Activated CD4-positive, CD25-positive, alpha-beta regulatory T cell treated with anti-CD3 and anti-CD28 coated beads, Interleukin-2, amount 50 U/mL, for 72 hours (primary cell): ENCODE data around the gene RSBN1L.
A peak's percentile ranks its signal among the peaks of the same experiment; 100 is the strongest.
"Not testable (repeated sequence)": the region's sequence is repeated elsewhere in the genome, so short reads cannot be mapped to it uniquely, and the experiment has no call there.

ENCODE experiments used
- DNase-seq: peaks from one replicate; pipeline ENCODE4 v3.0.0; 2021

The RSBN1L gene

GRCh38 chr7:77778535-77778934 lies 82.3 kb downstream of the RSBN1L start:
- DNase-seq = no peak

GRCh38 chr7:77782383-77782782 lies 86.1 kb downstream of the RSBN1L start:
- no peak for DNase-seq

DNA sequence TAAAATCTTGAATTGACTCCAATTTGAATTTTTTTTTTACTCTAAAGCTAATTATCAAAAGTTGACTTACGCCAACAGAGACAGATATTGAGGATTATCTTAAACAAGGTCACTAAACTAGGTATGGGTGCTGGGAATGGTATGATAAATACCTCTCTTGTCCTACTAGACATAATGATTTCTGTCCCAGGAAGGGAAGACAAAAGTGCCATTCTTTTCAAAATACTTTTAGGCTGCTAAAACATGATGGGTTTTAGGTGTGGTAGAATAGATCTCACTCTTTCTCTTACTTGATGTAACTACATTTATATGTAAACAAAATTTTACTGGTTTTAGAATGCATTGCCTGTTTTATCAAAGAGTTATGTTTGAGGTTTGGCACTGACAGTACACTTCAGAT lies 86.9 kb downstream of the RSBN1L start:
- no peak for DNase-seq

DNA sequence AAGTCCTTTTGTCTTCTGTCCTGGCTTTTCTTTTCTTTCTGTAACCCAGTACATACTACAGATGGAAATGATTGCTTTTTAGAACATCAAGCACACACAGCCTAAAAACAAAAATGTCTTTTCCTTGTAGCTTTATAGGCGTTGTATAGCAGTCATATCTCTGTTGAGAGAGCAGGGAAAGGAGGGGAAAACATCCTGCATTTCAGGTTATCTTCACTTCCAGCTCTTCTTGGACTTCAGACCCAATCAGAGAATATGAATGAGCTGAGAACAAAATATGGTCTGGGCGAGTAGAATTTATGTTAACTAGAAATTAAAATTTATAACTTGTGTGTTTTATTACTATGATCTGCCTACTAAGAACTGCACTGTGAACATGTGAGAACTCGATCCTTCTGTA lies 87.3 kb downstream of the RSBN1L start:
- no peak for DNase-seq

GRCh38 chr7:77784426-77784825 lies 88.2 kb downstream of the RSBN1L start:
- DNase-seq = not testable (repeated sequence)

DNA sequence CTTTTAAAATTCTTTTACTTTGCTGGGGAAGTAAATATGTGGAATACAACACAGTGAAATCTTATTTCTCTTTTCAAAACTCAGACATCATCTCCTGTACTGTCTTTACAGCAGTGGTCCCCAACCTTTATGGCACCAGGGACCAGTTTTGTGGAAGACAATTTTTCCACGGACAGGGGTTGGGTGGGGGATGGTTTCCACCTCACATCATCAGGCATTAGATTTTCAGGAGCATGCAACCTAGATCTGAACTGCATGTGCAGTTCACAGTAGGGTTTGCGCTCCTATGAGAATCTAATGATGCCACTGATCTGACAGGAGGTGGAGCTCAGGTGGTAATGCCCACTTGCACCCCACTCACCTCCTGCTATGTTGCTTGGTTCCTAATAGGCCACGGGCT lies 89.8 kb downstream of the RSBN1L start:
- DNase-seq = no peak

GRCh38 chr7:77786741-77787140 lies 90.5 kb downstream of the RSBN1L start:
- DNase-seq = no peak

GRCh38 chr7:77788327-77788902 lies 92.2 kb downstream of the RSBN1L start:
- DNase-seq = no peak

- no peak for DNase-seq
These were observed 95.1 kb downstream of the RSBN1L start for GRCh38 chr7:77791336-77791735.

DNA sequence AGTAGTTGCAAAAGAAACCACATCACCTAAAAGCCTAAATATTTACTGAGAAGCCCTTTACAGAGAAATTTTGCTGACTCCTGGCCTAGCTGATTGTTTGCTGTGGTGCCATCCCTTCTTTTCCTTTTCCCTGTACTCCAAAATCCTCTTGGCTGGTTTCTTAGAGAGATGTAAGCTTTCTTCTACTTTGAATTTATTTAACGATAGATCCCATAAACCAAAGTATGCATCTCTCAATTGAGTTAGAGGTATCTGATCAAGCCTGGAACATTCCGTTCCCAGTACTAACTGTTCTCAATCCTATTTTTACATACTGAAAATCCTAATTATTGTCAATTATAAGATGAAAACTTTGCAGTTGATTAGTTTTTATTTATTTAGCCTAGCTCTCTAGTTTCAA lies 95.7 kb downstream of the RSBN1L start:
- no peak for DNase-seq

DNA sequence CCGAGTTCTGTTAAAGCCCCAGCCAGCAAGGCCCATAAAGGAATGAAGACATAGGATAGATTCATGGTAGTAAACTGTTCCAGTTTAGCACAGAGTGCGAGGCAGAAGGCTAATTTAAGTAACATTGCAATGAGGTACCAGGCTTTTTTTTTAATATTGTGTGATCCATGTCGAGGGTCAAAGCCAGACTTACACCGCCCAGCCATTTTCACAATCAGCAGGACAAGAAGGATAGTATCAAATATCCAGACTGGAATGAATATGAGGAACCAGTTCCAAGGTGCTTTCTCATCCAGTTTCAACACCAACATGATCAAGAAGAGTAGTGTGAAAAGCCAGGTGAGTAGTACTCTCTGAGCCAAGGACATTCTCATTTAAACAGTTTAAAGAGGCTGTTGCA lies 97.7 kb downstream of the RSBN1L start:
- no peak for DNase-seq

DNA sequence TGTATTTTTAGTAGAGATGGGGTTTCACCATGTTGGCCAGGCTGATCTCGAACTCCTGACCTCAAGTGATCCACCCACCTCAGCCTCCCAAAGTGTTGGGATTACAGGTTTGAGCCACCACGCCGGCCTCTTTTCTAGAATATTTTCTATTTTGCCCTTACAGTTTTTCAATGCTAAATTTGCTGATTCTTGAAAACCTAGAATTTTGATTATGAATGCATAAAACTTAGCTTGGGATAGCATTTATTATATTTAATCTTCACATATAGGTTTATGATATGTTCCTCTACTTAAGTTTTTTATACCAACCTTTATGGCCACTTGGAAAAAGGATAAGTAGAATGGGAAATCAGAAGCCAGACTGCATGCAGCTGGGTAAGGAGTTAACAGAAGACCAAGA lies 99.8 kb downstream of the RSBN1L start:
- no peak for DNase-seq

DNA sequence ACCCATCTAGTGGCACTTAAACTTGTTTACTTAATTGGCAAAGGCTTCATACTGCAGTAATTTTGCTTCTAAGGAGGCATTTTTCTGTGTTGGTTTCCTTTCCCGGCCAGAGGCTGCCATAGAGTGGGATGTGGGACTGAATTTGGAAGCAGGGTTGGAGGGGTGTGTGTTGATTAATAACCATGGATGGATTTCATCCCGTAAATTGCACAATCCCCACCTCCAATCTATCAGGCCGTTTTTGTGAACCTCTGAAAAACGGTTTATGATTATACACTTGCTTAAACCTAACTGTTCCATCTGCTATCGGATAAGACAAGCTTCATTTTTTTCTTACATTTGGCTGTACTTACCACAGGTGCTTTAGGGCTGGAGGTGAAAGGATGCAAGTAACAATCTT lies 100.7 kb downstream of the RSBN1L start:
- no peak for DNase-seq

DNA sequence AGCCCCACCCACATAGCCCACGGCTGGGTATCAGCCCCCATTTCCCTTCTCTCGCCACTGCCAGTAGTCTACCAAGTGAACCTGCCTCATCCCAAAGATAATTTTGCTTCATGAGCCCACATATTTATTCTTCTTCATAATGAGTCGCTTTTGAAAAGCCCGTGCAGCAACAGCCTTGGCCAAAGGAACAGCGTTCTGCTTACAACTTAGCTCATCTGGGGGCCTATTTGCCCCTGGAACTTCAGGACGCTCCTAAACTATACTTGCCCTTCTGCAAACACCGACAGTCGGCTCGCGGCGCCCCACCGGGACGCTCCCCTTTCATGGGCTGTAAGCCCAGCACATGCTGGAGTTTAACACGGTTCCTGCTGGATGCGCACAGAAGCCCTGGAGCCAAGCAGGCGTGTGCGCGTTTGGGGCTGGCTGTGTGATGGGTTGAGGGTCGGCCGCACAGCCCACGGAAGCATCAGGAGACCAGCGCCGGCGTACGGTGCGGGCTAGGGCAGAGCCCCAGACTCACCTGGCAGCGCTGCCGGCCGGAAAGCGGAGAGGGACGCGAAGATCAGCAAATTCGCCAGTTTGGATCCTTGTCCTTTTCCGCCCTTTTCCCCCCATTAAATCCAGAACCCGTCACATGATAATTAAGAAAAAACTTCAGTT lies 101.6 kb downstream of the RSBN1L start:
- DNase-seq = no peak

- peak; percentile 90 for DNase-seq
These were observed 102.3 kb downstream of the RSBN1L start, which contains the start of the genes PHTF2 and TMEM60 for GRCh38 chr7:77798394-77799077. TSS of gene PHTF2 (plus strand) at chr7:77798773. TSS of gene TMEM60 (minus strand) at chr7:77798434. CDS start at chr7:77794373, 4,061 bp downstream.

- peak; percentile 49 for DNase-seq
These were observed 103.1 kb downstream of the RSBN1L start for GRCh38 chr7:77799078-77799964.

DNA sequence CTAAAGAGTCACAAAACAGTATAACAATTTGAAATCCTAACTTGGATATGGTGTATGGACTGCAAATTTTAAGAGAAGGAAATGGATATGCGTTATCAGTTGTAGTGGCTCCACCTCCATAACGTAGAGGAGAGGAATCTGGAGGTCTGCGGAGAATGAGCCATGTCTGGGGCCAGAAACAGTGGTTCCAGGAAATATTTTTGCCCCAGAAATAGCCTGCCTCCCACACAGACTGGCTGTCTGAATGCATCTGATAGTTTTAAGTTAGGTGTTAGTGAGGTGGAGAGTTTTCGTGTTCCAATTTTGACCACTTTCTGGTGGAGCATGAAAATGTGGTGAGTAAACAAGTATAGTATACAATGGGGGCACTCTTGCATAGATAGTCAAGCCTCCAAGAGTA lies 103.9 kb downstream of the RSBN1L start:
- DNase-seq = no peak

DNA sequence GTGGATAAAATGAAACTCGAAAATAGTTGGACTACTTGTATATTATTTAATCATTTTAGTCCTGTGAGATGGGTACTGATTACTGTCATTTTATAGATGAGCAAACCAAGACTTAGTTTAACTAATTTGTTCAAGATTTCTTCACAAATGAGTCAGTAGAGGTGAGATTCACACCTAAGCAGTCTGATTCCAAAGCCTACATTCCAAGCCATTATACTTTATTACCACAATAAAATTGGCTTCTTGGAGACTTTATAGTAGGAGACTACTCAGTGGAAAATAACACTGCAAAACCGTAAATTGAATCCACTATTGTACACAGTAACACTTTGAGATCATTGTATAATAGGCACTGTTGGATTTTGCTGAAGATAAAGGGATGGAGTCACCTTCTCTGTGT lies 104.5 kb downstream of the RSBN1L start:
- DNase-seq = no peak

DNA sequence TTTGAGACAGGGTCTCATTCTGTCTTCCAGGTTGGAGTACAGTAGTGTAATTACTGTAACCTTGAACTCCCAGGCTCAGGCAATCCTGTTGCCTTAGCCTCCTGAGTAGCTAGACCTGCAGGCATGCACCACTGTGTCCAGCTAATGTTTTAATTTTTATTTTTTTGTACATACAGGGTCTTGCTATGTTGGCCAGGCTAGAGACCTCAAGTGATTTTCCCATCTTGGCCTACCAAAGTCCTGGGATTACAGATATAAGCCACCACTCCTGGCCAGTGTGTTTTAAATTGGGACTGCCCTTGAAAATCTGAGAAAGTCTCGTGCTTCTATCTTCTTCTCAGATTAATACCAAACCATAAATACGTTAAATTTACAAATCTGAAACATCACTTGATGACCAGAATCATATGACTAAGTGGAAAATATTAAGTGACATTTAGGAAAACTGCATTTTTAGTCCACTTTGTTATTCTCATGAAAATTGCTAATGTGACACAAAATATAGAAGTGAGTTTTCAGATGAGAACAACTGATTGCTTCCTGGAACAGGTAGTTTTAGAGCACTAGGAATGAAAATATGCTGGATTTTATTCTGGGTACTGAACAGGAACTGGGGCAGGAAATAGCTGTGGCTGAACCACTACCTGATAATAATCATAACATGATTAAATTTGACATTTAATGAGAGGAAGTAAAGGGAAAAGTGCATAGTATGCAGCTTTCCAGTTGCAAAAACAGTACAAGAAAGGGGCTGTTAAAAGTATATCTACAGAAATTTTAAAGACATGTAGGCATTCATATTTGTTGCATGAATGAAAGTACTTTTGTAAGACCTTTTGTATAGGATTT lies 106.5 kb downstream of the RSBN1L start:
- DNase-seq = no peak

GRCh38 chr7:77806425-77806824 lies 110.2 kb downstream of the RSBN1L start:
- DNase-seq = no peak

DNA sequence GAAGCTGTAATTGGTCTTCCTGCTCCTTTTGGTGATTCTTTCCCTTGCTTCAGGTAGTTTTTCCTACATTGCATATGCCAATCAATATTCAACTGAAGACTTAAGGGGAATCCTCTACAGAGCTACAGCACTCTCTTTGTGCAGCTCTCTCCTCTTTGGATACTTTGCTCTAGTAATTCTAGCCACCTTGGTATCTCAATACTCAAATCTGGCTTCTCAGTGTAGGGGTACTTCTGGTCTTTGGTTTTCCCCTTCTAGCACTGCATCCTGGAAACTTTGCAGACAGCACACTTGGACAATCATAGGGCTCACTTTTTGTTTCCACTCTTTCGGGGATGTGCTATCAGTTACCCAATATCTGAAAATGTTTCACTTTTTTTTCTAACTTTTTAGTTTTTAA lies 112.3 kb downstream of the RSBN1L start:
- DNase-seq = no peak
